Neural crest cell (in vitro differentiated cells): ENCODE results near the gene ANGEL2. TPM values are rescaled to one million over a fixed set of nuclear protein-coding genes. Genes with fewer than 3 reads are reported as not detected.

ENCODE experiments used
- DNase-seq: peaks from one replicate; pipeline ENCODE4 v3.0.0; 2021; ENCODE audit warnings: low read depth, mixed read lengths, low spot score
- H3K27ac Mint-ChIP-seq: one replicate; pipeline ENCODE4 v1.8.0; 2021; ENCODE audit warnings: mild to moderate bottlenecking, mixed read lengths; ENCODE audit not compliant: unreplicated experiment
- H3K27me3 Mint-ChIP-seq: 2 replicates; pipeline ENCODE4 v1.8.0; 2021; ENCODE audit warnings: low read depth, mild to moderate bottlenecking, mixed read lengths
- H3K36me3 Mint-ChIP-seq: 2 replicates; pipeline ENCODE4 v1.8.0; 2021; ENCODE audit warnings: low read depth, mild to moderate bottlenecking, mixed read lengths
- H3K4me1 Mint-ChIP-seq: 2 replicates; pipeline ENCODE4 v1.8.0; 2021; ENCODE audit warnings: mixed read lengths
- H3K4me3 Mint-ChIP-seq: one replicate; pipeline ENCODE4 v1.8.0; 2021; ENCODE audit warnings: mild to moderate bottlenecking, mixed read lengths
- H3K9me3 Mint-ChIP-seq: 2 replicates; pipeline ENCODE4 v1.8.0; 2021; ENCODE audit warnings: mixed read lengths
- total RNA-seq: library from RNA; stranded (reverse); gene quantifications from 2 replicates; pipeline ENCODE4 v1.2.1, GENCODE V29; 2021
- TF ChIP-seq, protein P1 (sequence below): fragments of 200-600 bp; sonication (generic); conservative IDR thresholded peaks from 2 replicates; pipeline ENCODE4 v1.5.0; 2021; ENCODE audit warnings: antibody characterized with exemption, mild to moderate bottlenecking

Gene ANGEL2
- total RNA-seq, 1 donor from 2014 or later, result 49.0 TPM

DNA sequence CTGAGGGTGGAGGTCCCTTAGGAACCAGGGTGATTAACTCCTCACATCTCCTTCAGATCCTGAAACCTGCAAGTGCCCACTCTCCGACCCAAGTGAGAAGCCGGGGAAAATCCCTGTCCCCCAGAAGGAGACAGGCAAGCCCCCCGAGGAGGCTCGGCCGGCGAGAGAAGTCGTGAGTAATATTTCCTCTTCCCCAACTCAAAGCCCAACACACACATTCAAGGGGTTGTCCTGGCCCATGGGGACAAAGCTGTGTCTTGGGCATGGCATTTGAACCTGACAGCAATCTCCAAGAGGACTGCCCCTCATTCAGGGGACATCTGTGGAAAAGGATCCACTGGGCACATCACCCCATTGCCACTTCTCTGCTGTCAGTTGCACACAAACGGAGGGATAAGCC lies 41.8 kb downstream of the ANGEL2 start:
- Mint-ChIP-seq H3K4me1 (peaks cover 5% of the 10 kb centered on the region), H3K9me3 (no peaks in the 10 kb centered on the region), H3K4me3 (no peak overlapping the region), H3K27me3 (no peaks in the 10 kb centered on the region), H3K36me3 (peaks cover 10% of the 10 kb centered on the region), H3K27ac (no peak overlapping the region)
- DNase-seq, result no peak
- TF ChIP-seq, protein P1, sequence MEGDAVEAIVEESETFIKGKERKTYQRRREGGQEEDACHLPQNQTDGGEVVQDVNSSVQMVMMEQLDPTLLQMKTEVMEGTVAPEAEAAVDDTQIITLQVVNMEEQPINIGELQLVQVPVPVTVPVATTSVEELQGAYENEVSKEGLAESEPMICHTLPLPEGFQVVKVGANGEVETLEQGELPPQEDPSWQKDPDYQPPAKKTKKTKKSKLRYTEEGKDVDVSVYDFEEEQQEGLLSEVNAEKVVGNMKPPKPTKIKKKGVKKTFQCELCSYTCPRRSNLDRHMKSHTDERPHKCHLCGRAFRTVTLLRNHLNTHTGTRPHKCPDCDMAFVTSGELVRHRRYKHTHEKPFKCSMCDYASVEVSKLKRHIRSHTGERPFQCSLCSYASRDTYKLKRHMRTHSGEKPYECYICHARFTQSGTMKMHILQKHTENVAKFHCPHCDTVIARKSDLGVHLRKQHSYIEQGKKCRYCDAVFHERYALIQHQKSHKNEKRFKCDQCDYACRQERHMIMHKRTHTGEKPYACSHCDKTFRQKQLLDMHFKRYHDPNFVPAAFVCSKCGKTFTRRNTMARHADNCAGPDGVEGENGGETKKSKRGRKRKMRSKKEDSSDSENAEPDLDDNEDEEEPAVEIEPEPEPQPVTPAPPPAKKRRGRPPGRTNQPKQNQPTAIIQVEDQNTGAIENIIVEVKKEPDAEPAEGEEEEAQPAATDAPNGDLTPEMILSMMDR, result no peak

DNA sequence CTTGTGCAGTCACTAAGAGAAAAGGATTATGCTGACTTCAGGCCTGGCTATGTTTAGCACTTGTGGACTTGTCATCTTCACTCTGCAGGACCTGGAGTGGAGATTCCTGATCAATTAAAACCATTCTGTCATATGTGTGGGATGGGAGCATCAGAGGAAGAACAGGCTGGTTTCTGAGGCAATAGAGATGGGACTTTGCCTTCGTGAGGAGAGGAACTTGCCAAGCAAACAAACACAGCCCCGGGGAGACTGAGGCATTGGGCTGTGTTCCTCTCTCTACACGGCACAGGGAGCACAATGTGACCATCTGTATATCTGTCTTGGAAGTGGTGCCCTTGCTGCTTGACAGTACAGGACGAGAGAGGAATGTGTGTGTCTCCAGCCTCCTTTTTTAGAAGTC lies 42.2 kb downstream of the ANGEL2 start:
- Mint-ChIP-seq H3K36me3 (peaks cover 10% of the 10 kb centered on the region), H3K27me3 (no peaks in the 10 kb centered on the region), H3K4me3 (no peak overlapping the region), H3K9me3 (no peaks in the 10 kb centered on the region), H3K4me1 (peaks cover 5% of the 10 kb centered on the region), H3K27ac (no peak overlapping the region)
- TF ChIP-seq, protein P1, result no peak
- no peak for DNase-seq

DNA sequence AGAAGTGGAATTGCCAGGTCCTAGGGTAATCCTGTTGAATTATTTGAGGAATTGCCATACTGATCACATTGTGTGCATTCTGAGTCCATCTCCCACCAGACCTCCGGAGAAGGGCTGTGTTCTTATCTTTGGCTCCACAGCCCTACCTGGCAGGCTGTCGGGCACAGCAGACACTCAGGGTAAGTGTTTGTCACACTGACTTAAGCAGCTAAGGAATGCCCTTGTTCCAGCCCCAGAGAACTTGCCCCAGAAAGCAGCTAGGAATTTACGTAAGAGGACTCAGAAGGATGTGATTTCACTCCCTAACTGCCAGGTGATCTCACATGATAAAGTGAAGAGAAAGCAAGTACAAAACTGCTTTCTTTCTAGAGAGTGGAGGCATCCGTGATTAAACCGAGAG lies 44.4 kb downstream of the ANGEL2 start:
- TF ChIP-seq, protein P1, result no peak
- Mint-ChIP-seq H3K36me3 (peaks cover 9% of the 10 kb centered on the region), H3K27ac (no peak overlapping the region), H3K27me3 (no peaks in the 10 kb centered on the region), H3K4me1 (peaks cover 14% of the 10 kb centered on the region), H3K9me3 (no peaks in the 10 kb centered on the region), H3K4me3 (no peak overlapping the region)
- no peak for DNase-seq

DNA sequence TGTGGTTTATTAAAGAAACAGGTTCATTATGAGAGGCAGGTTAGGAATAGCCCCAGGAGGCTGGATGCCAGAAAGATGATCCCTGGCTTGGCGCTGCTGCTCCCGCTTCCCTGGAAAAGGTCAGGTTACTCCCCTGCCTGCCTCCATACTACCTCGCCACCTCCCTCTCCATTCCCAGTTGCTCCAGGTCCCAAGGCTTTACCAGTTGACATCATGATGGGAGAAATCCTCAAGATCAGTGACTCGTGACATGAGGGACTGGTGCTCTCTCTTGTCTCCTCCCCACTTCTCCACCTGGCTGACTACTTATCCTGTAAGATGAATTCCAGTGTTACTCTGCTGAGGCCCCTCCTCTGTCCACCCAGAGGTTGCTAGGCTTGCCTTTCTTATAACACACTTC lies 45.6 kb downstream of the ANGEL2 start:
- Mint-ChIP-seq H3K4me3 (no peak overlapping the region), H3K4me1 (peaks cover 10% of the 10 kb centered on the region), H3K36me3 (no peaks in the 10 kb centered on the region), H3K9me3 (no peaks in the 10 kb centered on the region), H3K27me3 (no peaks in the 10 kb centered on the region), H3K27ac (no peak overlapping the region)
- no peak for DNase-seq
- TF ChIP-seq, protein P1, result no peak

DNA sequence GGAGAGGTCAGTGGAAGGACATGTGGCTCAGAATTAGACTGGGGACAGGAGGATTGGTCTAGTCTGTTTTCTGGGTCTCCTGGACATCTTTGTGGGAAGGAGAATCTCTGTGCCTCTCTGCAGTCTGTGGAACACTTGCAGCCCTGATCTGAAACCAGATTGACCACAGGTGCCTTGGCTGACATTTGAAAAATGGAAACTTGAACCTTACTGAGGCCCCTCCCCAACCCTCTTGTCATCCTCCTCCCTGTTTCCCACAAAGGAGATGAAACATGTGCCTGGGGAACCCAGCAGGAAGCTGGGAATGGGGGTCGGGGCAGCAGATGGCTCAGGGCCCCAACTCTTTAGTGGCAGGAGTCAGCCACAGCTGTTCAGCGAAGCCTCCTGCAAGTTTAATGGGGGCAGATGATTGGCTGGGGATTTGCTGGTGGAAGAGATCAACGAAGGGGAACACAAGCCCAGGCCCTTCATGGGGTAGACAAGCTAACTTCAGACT lies 47.3 kb downstream of the ANGEL2 start:
- DNase-seq, result no peak
- Mint-ChIP-seq H3K36me3 (no peaks in the 10 kb centered on the region), H3K9me3 (no peaks in the 10 kb centered on the region), H3K4me1 (peaks cover 10% of the 10 kb centered on the region), H3K4me3 (no peak overlapping the region), H3K27me3 (no peaks in the 10 kb centered on the region), H3K27ac (no peak overlapping the region)
- TF ChIP-seq, protein P1, result no peak

DNA sequence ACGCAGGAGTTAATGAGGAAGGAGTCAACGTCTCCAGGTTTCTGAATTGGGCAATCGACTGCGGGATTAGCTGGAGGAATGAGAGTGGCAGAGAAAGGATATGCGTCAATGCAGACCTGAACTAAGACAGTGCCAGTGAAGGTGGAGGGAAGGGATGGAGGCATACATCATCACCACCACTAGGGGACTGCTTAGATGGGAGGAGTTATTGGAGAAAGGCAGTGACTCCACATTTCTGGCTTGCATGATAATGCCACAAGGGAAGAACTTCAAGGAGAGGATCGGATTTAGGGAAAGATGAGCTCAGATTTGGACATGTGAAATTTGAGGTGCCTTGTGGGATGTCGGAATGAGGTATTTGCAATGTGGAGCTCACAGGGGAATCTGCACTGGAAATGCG lies 47.9 kb downstream of the ANGEL2 start:
- Mint-ChIP-seq H3K4me3 (no peak overlapping the region), H3K27ac (no peak overlapping the region), H3K36me3 (no peaks in the 10 kb centered on the region), H3K9me3 (no peaks in the 10 kb centered on the region), H3K27me3 (no peaks in the 10 kb centered on the region), H3K4me1 (peaks cover 10% of the 10 kb centered on the region)
- TF ChIP-seq, protein P1, result peak; percentile 59
- DNase-seq, result peak; percentile 12
